ENCODE results near the gene SMIM41.

The SMIM41 gene

DNA sequence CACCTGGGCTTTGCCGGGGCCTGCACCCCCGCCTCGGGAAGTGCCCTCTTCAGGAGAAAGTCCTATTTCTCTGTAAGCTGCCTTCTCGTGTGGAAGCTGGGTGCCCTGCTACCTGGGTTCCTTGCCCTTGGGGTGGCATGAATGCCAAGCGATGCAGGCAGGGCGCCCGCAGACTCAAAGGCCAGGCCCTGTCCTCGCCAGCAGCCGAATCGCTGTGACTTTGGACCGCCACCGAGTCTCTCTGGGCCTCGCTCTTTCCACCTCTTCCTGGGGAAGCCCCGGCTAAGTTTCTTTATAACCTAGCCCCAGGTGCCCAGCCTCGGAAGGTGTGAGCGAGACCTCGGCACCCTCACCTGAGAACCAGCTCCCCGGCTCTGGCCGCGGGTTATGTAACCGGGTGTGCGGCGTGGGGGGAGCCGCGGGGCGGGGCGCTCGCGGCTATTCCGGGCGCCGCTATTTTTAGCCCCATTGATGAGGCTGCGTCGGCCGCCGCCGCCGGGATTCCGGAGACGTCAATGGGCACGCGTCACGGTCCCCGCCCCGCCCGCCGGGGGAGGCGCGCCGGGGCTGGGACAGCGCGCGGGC, 42.8 kb upstream of the SMIM41 start:
- Histone ChIP-seq H3K4me3 (peak overlapping the region; percentile 93), H3K27ac (peak overlapping the region; percentile 91 to 99)
- TF ChIP-seq, protein P1, sequence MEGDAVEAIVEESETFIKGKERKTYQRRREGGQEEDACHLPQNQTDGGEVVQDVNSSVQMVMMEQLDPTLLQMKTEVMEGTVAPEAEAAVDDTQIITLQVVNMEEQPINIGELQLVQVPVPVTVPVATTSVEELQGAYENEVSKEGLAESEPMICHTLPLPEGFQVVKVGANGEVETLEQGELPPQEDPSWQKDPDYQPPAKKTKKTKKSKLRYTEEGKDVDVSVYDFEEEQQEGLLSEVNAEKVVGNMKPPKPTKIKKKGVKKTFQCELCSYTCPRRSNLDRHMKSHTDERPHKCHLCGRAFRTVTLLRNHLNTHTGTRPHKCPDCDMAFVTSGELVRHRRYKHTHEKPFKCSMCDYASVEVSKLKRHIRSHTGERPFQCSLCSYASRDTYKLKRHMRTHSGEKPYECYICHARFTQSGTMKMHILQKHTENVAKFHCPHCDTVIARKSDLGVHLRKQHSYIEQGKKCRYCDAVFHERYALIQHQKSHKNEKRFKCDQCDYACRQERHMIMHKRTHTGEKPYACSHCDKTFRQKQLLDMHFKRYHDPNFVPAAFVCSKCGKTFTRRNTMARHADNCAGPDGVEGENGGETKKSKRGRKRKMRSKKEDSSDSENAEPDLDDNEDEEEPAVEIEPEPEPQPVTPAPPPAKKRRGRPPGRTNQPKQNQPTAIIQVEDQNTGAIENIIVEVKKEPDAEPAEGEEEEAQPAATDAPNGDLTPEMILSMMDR (IDR thresholded peaks at IDR 0.05) = no peak

GRCh38 chr12:52037248-52037861, 42.1 kb upstream of the SMIM41 start:
- TF ChIP-seq, protein P1 (IDR thresholded peaks at IDR 0.05) = no peak
- Histone ChIP-seq H3K4me3 (peak overlapping the region; percentile 93), H3K27ac (peak overlapping the region; percentile 98 to 99)
- no peak for DNase-seq (ENCODE audit: low spot score)

More for the DNA sequence above, 42.8 kb upstream of the SMIM41 start:
- DNase-seq (ENCODE audit: low spot score) = no peak

- Histone ChIP-seq H3K4me3 (peak overlapping the region; percentile 93), H3K27ac (peak overlapping the region; percentile 98 to 99)
- TF ChIP-seq, protein P1 (IDR thresholded peaks at IDR 0.05) = no peak
- DNase-seq (ENCODE audit: low spot score) = no peak
Observed at GRCh38 chr12:52038447-52038846, 41.1 kb upstream of the SMIM41 start.

DNA sequence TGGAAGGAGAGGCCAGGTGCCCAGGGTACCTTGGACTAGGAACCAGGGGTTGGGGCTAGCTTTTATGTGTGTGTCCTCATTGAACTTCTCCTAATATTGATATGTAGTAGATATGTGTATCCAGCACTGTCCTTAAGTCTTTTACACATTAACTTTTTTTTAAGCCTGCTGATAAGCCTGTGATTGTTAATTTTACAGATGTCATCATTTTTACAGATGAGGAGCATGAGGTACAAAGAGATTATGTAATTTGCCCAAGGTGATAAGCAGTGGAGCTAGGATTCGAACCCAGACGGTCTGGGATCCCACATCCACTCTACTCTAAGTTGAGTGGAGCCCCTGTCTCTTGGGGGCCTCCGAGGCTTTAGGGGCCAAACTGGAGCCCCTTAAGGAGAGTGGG, 38.5 kb upstream of the SMIM41 start:
- H3K4me3 ChIP-seq = no peak overlapping the region
- peak overlapping the region; percentile 92 to 99 for H3K27ac ChIP-seq
- no peak for DNase-seq (ENCODE audit: low spot score)
- TF ChIP-seq, protein P1 (IDR thresholded peaks at IDR 0.05) = no peak

- Histone ChIP-seq H3K27ac (peak overlapping the region; percentile 92 to 99), H3K4me3 (no peak overlapping the region)
- DNase-seq (ENCODE audit: low spot score) = no peak
- TF ChIP-seq, protein P1 (IDR thresholded peaks at IDR 0.05) = no peak
Observed at GRCh38 chr12:52041695-52042123, 37.8 kb upstream of the SMIM41 start.

GRCh38 chr12:52042706-52043385, 36.7 kb upstream of the SMIM41 start:
- Histone ChIP-seq H3K27ac (peak overlapping the region; percentile 92 to 99), H3K4me3 (no peak overlapping the region)
- DNase-seq (ENCODE audit: low spot score) = no peak
- TF ChIP-seq, protein P1 (IDR thresholded peaks at IDR 0.05) = no peak

Data from coronary artery (tissue), 2 donors.